ENCODE results near the gene TAF13. TPM values are rescaled to one million over a fixed set of nuclear protein-coding genes. Genes with fewer than 3 reads are reported as not detected.
A peak's percentile ranks its signal among the peaks of the same experiment; 100 is the strongest.

Gene TAF13
- polyA plus RNA-seq, 1 donor from 2014 or later = 60.1 TPM

- Histone ChIP-seq H3K36me3 (ENCODE audit: insufficient read depth, low read length) (no peaks in the 10 kb centered on the region), H4K20me1 (ENCODE audit: insufficient read depth) (no peaks in the 10 kb centered on the region), H3K9me3 (ENCODE audit: low read length) (no peaks in the 10 kb centered on the region), H3K9me2 (ENCODE audit: insufficient read depth, low read length) (no peaks in the 10 kb centered on the region), H3K79me2 (replicated peaks; ENCODE audit: insufficient read depth, low read length) (peaks cover 10% of the 10 kb centered on the region), H3K4me2 (ENCODE audit: low read length) (no peak overlapping the region), H3F3A (ENCODE audit: insufficient read depth, low read length, poor library complexity, severe bottlenecking) (no peaks in the 10 kb centered on the region), H3K27me3 (ENCODE audit: insufficient read depth, low read depth, low read length) (no peaks in the 10 kb centered on the region), H3K4me3 (ENCODE audit: low read length) (no peak overlapping the region), H2AFZ (ENCODE audit: low read depth, low read length) (no peak overlapping the region), H3K27ac (ENCODE audit: low read length) (no peak overlapping the region), H3K9ac (ENCODE audit: low read length) (no peak overlapping the region)
- TF ChIP-seq REST (IDR thresholded peaks at IDR 0.05; ENCODE audit: borderline replicate concordance) (no peak), MXI1 (conservative IDR thresholded peaks at IDR 0.05; ENCODE audit: poor library complexity, severe bottlenecking) (no peak), RAD21 (conservative IDR thresholded peaks at IDR 0.05) (no peak), EZH2 (IDR thresholded peaks at IDR 0.05; ENCODE audit: borderline replicate concordance, insufficient read depth, low read length, poor library complexity, severe bottlenecking) (no peak), SMC3 (conservative IDR thresholded peaks at IDR 0.05; ENCODE audit: poor library complexity) (no peak), EP300 (conservative IDR thresholded peaks at IDR 0.05; ENCODE audit: poor library complexity, severe bottlenecking) (no peak)
Measured at GRCh38 chr1:109104364-109105151, 28.8 kb upstream of the TAF13 start.

GRCh38 chr1:109099938-109100773, 24.4 kb upstream of the TAF13 start:
- Histone ChIP-seq H4K20me1 (ENCODE audit: insufficient read depth) (no peaks in the 10 kb centered on the region), H3K9me2 (ENCODE audit: insufficient read depth, low read length) (no peaks in the 10 kb centered on the region), H3K36me3 (ENCODE audit: insufficient read depth, low read length) (peaks cover 4% of the 10 kb centered on the region), H3K9me3 (ENCODE audit: low read length) (no peaks in the 10 kb centered on the region), H3K4me3 (ENCODE audit: low read length) (peak overlapping the region; percentile 90), H3K79me2 (replicated peaks; ENCODE audit: insufficient read depth, low read length) (peaks cover 17% of the 10 kb centered on the region), H3K9ac (ENCODE audit: low read length) (peak overlapping the region; percentile 91), H3F3A (ENCODE audit: insufficient read depth, low read length, poor library complexity, severe bottlenecking) (no peaks in the 10 kb centered on the region), H2AFZ (ENCODE audit: low read depth, low read length) (peak overlapping the region; percentile 56), H3K4me2 (ENCODE audit: low read length) (peak overlapping the region; percentile 55), H3K27ac (ENCODE audit: low read length) (peak overlapping the region; percentile 88), H3K27me3 (ENCODE audit: insufficient read depth, low read depth, low read length) (no peaks in the 10 kb centered on the region)
- TF ChIP-seq TAF1 (IDR thresholded peaks at IDR 0.05; ENCODE audit: low read depth) (peak; percentile 90), REST (IDR thresholded peaks at IDR 0.05; ENCODE audit: borderline replicate concordance) (peak; percentile 82), EZH2 (IDR thresholded peaks at IDR 0.05; ENCODE audit: borderline replicate concordance, insufficient read depth, low read length, poor library complexity, severe bottlenecking) (no peak), CTCF (IDR thresholded peaks at IDR 0.05; ENCODE audit: poor library complexity, severe bottlenecking) (peak; percentile 97), SMC3 (conservative IDR thresholded peaks at IDR 0.05; ENCODE audit: poor library complexity) (peak; percentile 91), POLR2AphosphoS5 (IDR thresholded peaks at IDR 0.05) (peak; percentile 100), EP300 (conservative IDR thresholded peaks at IDR 0.05; ENCODE audit: poor library complexity, severe bottlenecking) (peak; percentile 76), RAD21 (conservative IDR thresholded peaks at IDR 0.05) (peak; percentile 77), MXI1 (conservative IDR thresholded peaks at IDR 0.05; ENCODE audit: poor library complexity, severe bottlenecking) (peak; percentile 93)

Measured in neural cell (in vitro differentiated cells).